ENCODE data around the gene WDR13.

Gene WDR13

DNA sequence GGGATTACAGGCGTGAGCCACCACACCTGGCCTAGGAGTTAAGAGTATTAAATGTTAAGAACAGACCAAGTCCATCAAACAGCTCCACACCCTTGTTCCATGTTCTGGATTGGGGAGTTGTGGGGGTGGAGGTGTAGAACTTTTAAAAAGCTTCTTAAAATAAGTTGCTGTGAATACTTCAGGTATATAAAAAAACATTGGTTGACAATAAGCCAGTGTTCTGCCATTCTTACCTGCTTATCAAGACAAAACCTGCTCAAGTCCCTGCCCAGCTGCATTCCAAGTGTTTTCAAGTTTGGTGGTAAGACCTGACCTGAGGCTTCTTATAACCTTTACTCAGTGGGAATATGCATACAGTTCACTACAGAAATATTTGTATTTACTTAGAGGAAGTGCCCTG, 16.6 kb upstream of the WDR13 start:
- DNase-seq (ENCODE audit: low read depth, low spot score): no peak
- Histone ChIP-seq H3K27me3 (ENCODE audit: insufficient read depth, insufficient read length) (no peaks in the 10 kb centered on the region), H3K9ac (ENCODE audit: insufficient read length, low read depth) (no peak overlapping the region), H3K36me3 (ENCODE audit: insufficient read depth, insufficient read length, low read length) (peaks cover 44% of the 10 kb centered on the region), H3K9me3 (ENCODE audit: insufficient read depth, low read length) (no peaks in the 10 kb centered on the region), H3K4me1 (ENCODE audit: insufficient read depth, insufficient read length) (peaks cover 9% of the 10 kb centered on the region), H3K4me3 (ENCODE audit: insufficient read length, low read depth) (no peak overlapping the region)
- no peak for TF ChIP-seq YY1 (IDR thresholded peaks at IDR 0.05; ENCODE audit: insufficient read depth, insufficient read length)
- TF ChIP-seq SUZ12 (IDR thresholded peaks at IDR 0.05; ENCODE audit: extremely low read depth, insufficient read depth, insufficient read length): no peak
- TF ChIP-seq ZNF274 (IDR thresholded peaks at IDR 0.05; ENCODE audit: low read depth, low read length): no peak

DNA sequence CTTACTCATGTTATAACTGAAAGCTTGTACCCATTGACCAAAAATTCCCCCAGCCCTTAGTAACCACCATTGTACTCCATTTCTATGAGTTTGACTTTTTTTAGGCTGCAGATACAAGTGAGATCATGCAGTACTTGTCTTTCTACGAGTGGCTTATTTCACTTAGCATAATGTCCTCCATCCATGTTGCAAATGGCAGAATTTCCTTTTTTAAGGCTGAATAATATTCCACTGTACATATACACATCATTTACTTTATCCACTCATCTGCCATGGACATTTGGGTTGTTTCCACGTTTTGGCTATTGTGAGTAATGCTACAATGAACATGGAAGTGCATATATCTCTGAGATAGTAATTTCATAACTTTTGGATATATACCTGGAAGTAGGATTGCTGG, 12.6 kb upstream of the WDR13 start:
- no peak overlapping the region for H3K4me3 ChIP-seq (ENCODE audit: insufficient read length, low read depth)
- peaks cover 5% of the 10 kb centered on the region for H3K36me3 ChIP-seq (ENCODE audit: insufficient read depth, insufficient read length, low read length)
- no peak overlapping the region for H3K9ac ChIP-seq (ENCODE audit: insufficient read length, low read depth)
- H3K4me1 ChIP-seq (ENCODE audit: insufficient read depth, insufficient read length): peaks cover 3% of the 10 kb centered on the region
- no peaks in the 10 kb centered on the region for H3K27me3 ChIP-seq (ENCODE audit: insufficient read depth, insufficient read length)
- no peaks in the 10 kb centered on the region for H3K9me3 ChIP-seq (ENCODE audit: insufficient read depth, low read length)
- DNase-seq (ENCODE audit: low read depth, low spot score): no peak
- TF ChIP-seq YY1 (IDR thresholded peaks at IDR 0.05; ENCODE audit: insufficient read depth, insufficient read length): no peak
- no peak for TF ChIP-seq ZNF274 (IDR thresholded peaks at IDR 0.05; ENCODE audit: low read depth, low read length)
- no peak for TF ChIP-seq SUZ12 (IDR thresholded peaks at IDR 0.05; ENCODE audit: extremely low read depth, insufficient read depth, insufficient read length)

DNA sequence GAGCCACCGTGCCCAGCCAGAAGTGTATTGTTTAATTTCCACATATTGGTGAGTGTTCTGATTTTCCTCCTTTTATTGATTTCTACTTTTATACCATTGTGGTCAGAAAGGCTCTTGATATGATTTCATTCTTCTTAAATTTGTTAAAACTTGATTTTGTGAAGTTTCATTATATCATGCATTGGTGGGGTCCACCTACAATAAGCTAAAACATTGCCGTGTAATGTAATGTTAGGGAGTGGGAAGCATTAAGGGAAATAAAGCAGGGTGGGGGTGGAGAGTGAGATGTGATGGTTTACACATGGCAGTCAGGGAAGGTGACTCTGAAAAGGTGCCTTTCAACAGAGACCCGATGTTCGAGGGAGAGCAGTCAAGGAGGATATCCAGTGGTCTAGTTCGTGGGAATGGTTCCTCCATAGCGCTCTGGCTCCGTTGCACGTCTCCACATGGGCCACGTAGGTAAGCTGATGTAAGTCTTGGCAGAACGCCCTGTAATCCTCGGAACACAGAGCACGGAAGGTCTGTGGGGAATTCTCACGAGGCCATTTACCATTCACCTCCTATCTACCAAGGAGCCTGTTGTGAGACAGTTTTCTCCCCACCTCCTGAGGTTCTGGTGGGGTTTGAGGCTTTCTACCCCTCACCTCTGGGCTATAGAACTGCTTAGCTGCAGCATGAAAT, 7.7 kb upstream of the WDR13 start:
- TF ChIP-seq ZNF274 (IDR thresholded peaks at IDR 0.05; ENCODE audit: low read depth, low read length): no peak
- no peak for TF ChIP-seq YY1 (IDR thresholded peaks at IDR 0.05; ENCODE audit: insufficient read depth, insufficient read length)
- TF ChIP-seq SUZ12 (IDR thresholded peaks at IDR 0.05; ENCODE audit: extremely low read depth, insufficient read depth, insufficient read length): no peak
- DNase-seq (ENCODE audit: low read depth, low spot score): no peak
- Histone ChIP-seq H3K27me3 (ENCODE audit: insufficient read depth, insufficient read length) (no peaks in the 10 kb centered on the region), H3K9me3 (ENCODE audit: insufficient read depth, low read length) (no peaks in the 10 kb centered on the region), H3K4me1 (ENCODE audit: insufficient read depth, insufficient read length) (peaks cover 3% of the 10 kb centered on the region), H3K36me3 (ENCODE audit: insufficient read depth, insufficient read length, low read length) (no peaks in the 10 kb centered on the region), H3K9ac (ENCODE audit: insufficient read length, low read depth) (no peak overlapping the region), H3K4me3 (ENCODE audit: insufficient read length, low read depth) (no peak overlapping the region)

DNA sequence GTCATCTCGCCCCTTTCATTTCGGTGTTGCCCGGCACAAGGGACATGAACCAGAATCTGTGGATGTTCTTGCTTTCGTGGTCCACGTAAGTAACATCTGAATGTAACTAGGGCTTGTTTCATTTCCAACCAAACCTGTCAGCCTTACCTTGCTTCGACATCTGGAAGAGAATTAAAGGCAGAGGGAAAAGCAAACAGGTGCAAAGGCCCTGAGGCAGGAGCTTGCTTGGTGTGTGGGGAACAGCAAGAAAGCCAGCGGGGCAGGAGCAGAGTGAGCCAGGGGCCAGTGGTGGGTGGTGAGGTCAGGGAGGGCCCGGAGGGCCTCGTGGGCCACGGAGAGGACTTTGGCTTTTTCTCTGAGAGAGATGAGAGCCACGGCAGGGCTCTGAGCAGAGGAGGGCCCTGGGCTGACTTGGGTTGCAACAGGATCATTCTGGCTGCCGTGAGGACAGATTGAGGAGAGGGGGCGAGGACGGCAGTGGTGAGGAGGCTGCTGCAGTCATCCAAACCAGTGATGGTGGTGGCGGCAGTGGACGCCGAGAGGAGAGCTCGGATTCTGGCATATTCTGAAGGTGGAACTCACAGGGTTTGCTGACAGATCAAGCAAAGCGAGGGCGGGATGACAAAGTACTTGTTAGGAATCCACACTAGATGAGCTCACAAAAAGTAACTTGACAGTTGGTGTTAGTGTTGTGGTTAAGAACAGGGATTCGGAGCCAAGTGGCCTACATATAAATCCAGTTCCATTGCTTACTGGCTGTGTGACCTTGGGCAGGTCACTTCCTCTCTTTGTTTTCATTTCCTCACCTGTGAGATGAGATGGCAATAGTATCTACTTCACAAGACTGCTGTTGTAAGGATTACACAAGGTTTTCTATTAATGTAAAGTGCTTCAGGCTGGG, 6.8 kb upstream of the WDR13 start:
- TF ChIP-seq SUZ12 (IDR thresholded peaks at IDR 0.05; ENCODE audit: extremely low read depth, insufficient read depth, insufficient read length) (no peak), YY1 (IDR thresholded peaks at IDR 0.05; ENCODE audit: insufficient read depth, insufficient read length) (no peak), ZNF274 (IDR thresholded peaks at IDR 0.05; ENCODE audit: low read depth, low read length) (no peak)
- Histone ChIP-seq H3K9me3 (ENCODE audit: insufficient read depth, low read length) (no peaks in the 10 kb centered on the region), H3K9ac (ENCODE audit: insufficient read length, low read depth) (no peak overlapping the region), H3K27me3 (ENCODE audit: insufficient read depth, insufficient read length) (no peaks in the 10 kb centered on the region), H3K36me3 (ENCODE audit: insufficient read depth, insufficient read length, low read length) (no peaks in the 10 kb centered on the region), H3K4me3 (ENCODE audit: insufficient read length, low read depth) (no peak overlapping the region), H3K4me1 (ENCODE audit: insufficient read depth, insufficient read length) (peaks cover 3% of the 10 kb centered on the region)
- no peak for DNase-seq (ENCODE audit: low read depth, low spot score)

DNA sequence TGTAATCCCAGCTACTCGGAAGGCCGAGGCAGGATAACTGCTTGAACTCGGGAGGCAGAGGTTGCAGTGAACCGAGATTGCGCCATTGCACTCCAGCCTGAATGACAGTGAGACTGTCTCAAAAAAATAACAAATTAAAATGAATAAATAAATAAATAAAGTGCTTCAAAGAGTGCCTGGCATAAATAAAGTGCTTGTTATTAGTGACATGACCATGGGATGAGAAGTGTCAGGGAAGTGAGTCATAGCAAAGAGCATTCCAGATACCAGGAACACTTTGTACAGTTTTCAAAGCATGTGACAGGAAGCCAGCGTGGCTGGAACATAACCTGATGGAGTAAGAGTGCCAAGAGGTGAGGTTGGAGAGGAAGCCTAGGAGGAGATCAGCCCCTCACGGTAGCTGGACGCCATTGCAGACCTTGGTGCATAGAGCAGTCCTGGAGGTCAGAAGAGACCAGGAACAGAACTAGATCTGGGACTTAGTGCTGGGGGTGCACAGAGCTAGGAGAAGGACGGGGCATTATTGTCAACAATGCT, 6.0 kb upstream of the WDR13 start:
- DNase-seq (ENCODE audit: low read depth, low spot score): no peak
- H3K4me1 ChIP-seq (ENCODE audit: insufficient read depth, insufficient read length): peaks cover 3% of the 10 kb centered on the region
- TF ChIP-seq YY1 (IDR thresholded peaks at IDR 0.05; ENCODE audit: insufficient read depth, insufficient read length): no peak
- no peak for TF ChIP-seq ZNF274 (IDR thresholded peaks at IDR 0.05; ENCODE audit: low read depth, low read length)
- TF ChIP-seq SUZ12 (IDR thresholded peaks at IDR 0.05; ENCODE audit: extremely low read depth, insufficient read depth, insufficient read length): no peak
- H3K9me3 ChIP-seq (ENCODE audit: insufficient read depth, low read length): no peaks in the 10 kb centered on the region
- H3K4me3 ChIP-seq (ENCODE audit: insufficient read length, low read depth): no peak overlapping the region
- no peaks in the 10 kb centered on the region for H3K27me3 ChIP-seq (ENCODE audit: insufficient read depth, insufficient read length)
- no peaks in the 10 kb centered on the region for H3K36me3 ChIP-seq (ENCODE audit: insufficient read depth, insufficient read length, low read length)
- peak overlapping the region; percentile 2 for H3K9ac ChIP-seq (ENCODE audit: insufficient read length, low read depth)

DNA sequence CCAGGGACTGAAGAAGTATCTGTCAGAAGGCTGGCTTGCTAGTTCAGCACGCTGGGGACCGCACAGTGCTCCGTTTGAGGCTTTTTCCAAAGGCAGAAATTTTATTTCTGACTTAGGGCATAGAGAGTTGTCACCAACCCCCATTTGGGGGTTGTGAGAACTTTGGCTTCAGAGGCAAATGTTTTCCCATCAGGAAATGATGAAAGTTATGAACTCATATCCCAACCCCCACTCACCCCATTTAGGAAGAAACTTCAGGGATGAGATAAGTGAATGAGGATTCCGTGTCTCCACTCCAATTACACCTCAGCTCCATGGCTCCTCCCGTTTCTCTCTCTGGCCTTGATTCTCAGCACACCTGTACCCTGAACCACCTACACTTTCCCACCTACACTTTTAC, 4.3 kb upstream of the WDR13 start:
- Histone ChIP-seq H3K36me3 (ENCODE audit: insufficient read depth, insufficient read length, low read length) (no peaks in the 10 kb centered on the region), H3K9ac (ENCODE audit: insufficient read length, low read depth) (no peak overlapping the region), H3K4me3 (ENCODE audit: insufficient read length, low read depth) (no peak overlapping the region), H3K9me3 (ENCODE audit: insufficient read depth, low read length) (no peaks in the 10 kb centered on the region), H3K27me3 (ENCODE audit: insufficient read depth, insufficient read length) (no peaks in the 10 kb centered on the region), H3K4me1 (ENCODE audit: insufficient read depth, insufficient read length) (peaks cover 3% of the 10 kb centered on the region)
- DNase-seq (ENCODE audit: low read depth, low spot score): no peak
- TF ChIP-seq YY1 (IDR thresholded peaks at IDR 0.05; ENCODE audit: insufficient read depth, insufficient read length) (no peak), ZNF274 (IDR thresholded peaks at IDR 0.05; ENCODE audit: low read depth, low read length) (no peak), SUZ12 (IDR thresholded peaks at IDR 0.05; ENCODE audit: extremely low read depth, insufficient read depth, insufficient read length) (no peak)

DNA sequence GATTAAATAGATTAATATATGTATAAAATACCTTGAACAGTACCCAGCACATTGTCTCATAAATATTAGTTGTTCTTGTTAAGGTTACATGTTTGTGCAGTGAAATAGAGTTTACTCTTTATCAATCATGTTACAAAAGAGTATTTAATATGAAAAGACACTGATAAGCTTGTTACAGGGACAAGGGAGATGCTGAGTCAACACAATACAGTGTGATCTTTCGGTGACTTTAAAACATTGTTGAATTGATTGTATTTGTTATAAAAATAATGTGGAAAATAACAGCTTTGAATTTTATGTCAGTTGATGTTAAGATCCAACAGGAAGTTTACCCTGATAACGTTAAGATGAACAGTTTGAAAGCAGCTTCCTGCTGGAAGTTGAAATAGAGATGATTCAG, 1.4 kb upstream of the WDR13 start:
- Histone ChIP-seq H3K9ac (ENCODE audit: insufficient read length, low read depth) (no peak overlapping the region), H3K4me3 (ENCODE audit: insufficient read length, low read depth) (no peak overlapping the region), H3K9me3 (ENCODE audit: insufficient read depth, low read length) (no peaks in the 10 kb centered on the region), H3K4me1 (ENCODE audit: insufficient read depth, insufficient read length) (peaks cover 4% of the 10 kb centered on the region), H3K27me3 (ENCODE audit: insufficient read depth, insufficient read length) (no peaks in the 10 kb centered on the region), H3K36me3 (ENCODE audit: insufficient read depth, insufficient read length, low read length) (peaks cover 23% of the 10 kb centered on the region)
- TF ChIP-seq YY1 (IDR thresholded peaks at IDR 0.05; ENCODE audit: insufficient read depth, insufficient read length) (no peak), ZNF274 (IDR thresholded peaks at IDR 0.05; ENCODE audit: low read depth, low read length) (no peak), SUZ12 (IDR thresholded peaks at IDR 0.05; ENCODE audit: extremely low read depth, insufficient read depth, insufficient read length) (no peak)
- DNase-seq (ENCODE audit: low read depth, low spot score): no peak

Data from NT2/D1 (cell line).